ENCODE data around the gene KANSL1. TPM values are rescaled to one million over a fixed set of nuclear protein-coding genes. Genes with fewer than 3 reads are reported as not detected.

Gene KANSL1
- polyA plus RNA-seq, 2 donors = 14.6 to 25.4 TPM

DNA sequence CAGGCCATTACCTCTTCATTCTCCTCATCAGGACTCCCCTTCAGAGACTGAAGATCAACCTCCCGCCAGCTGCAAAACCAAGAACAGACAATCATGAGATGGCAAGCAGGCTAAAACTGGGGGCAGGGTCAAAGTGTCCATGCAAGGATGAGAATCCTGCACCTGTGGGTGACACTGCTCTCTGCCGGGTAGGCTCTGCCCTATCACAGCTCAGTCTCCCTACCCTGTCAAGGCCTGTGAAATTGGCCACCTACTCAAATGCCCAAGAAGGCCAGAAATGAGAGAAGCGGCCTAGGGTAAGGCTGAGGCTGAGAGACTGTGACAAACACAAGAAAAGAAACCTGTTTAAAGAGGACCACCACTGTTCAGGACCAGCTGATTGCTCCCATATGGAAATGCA, 159.8 kb downstream of the KANSL1 start:
- WGBS, 2 donors = 88 to 97% methylated on average over 3 of the region's 3 CpGs
- H3K27ac ChIP-seq (ENCODE audit: low read depth in 2 of 2, low read length in 1 of 2) = no peak overlapping the region
- no peaks in the 10 kb centered on the region for H3K4me1 ChIP-seq (ENCODE audit: control insufficient read depth in 2 of 2, insufficient read depth in 2 of 2, low read length in 1 of 2)
- no peak overlapping the region for H3K4me3 ChIP-seq (ENCODE audit: low read depth in 1 of 2, low read length in 2 of 2)
- no peaks in the 10 kb centered on the region for H3K9me3 ChIP-seq (ENCODE audit: control insufficient read depth in 2 of 2, insufficient read depth in 1 of 2, low read depth in 1 of 2, low read length in 1 of 2)
- H3K27me3 ChIP-seq (ENCODE audit: control insufficient read depth in 1 of 2, insufficient read depth in 2 of 2, low read length in 2 of 2) = no peaks in the 10 kb centered on the region
- peaks cover 21 to 48% of the 10 kb centered on the region in 2 donors for H3K36me3 ChIP-seq (ENCODE audit: control insufficient read depth in 2 of 2, insufficient read depth in 2 of 2, low read length in 1 of 2)

DNA sequence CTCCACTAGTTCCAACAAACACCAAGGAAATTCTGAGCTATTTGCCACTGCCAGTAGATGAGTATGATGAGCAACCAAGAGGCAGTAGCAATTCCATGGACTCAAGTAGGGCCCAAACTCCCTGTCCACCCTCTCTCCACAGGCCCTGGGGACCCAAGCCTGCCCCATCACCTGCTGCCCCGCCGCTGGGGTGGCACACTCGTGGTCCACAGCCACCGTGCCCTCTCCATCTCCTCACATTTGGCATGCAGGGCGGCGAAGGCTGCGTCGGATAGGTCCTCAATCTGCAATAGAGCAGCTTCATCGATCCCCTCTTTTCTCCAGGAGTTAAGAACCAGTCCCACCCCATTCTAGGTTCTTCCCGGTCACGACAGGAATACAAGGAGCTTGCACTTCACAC, 160.3 kb downstream of the KANSL1 start:
- WGBS, 2 donors = 94 to 96% methylated on average over 11 of the region's 11 CpGs
- H3K27ac ChIP-seq (ENCODE audit: low read depth in 2 of 2, low read length in 1 of 2) = no peak overlapping the region
- no peak overlapping the region for H3K4me3 ChIP-seq (ENCODE audit: low read depth in 1 of 2, low read length in 2 of 2)
- no peaks in the 10 kb centered on the region for H3K27me3 ChIP-seq (ENCODE audit: control insufficient read depth in 1 of 2, insufficient read depth in 2 of 2, low read length in 2 of 2)
- no peaks in the 10 kb centered on the region for H3K4me1 ChIP-seq (ENCODE audit: control insufficient read depth in 2 of 2, insufficient read depth in 2 of 2, low read length in 1 of 2)
- no peaks in the 10 kb centered on the region for H3K9me3 ChIP-seq (ENCODE audit: control insufficient read depth in 2 of 2, insufficient read depth in 1 of 2, low read depth in 1 of 2, low read length in 1 of 2)
- peaks cover 16 to 45% of the 10 kb centered on the region in 2 donors for H3K36me3 ChIP-seq (ENCODE audit: control insufficient read depth in 2 of 2, insufficient read depth in 2 of 2, low read length in 1 of 2)

DNA sequence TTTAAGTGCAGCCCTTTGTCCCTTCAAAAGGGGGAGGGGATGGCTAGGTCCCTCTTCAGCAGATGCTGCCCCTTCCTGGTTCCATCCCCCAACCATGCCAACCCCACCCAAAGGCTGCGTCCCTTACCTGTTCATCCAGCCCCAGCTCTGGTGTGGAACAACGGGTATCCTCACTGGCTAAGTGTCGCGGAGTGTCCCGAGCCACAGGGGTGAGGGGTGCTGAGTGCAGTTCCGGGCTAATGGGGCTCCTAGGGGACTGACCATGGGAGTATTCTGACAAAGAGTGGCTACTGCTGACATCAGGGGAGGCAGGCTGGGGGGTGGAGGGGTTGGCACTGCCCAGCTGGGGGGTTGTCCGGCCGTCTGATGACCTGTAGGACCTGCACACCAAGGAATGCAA, 161.3 kb downstream of the KANSL1 start:
- Histone ChIP-seq H3K36me3 (ENCODE audit: control insufficient read depth in 2 of 2, insufficient read depth in 2 of 2, low read length in 1 of 2) (peaks cover 14 to 42% of the 10 kb centered on the region in 2 donors), H3K4me3 (ENCODE audit: low read depth in 1 of 2, low read length in 2 of 2) (no peak overlapping the region), H3K4me1 (ENCODE audit: control insufficient read depth in 2 of 2, insufficient read depth in 2 of 2, low read length in 1 of 2) (no peaks in the 10 kb centered on the region), H3K9me3 (ENCODE audit: control insufficient read depth in 2 of 2, insufficient read depth in 1 of 2, low read depth in 1 of 2, low read length in 1 of 2) (no peaks in the 10 kb centered on the region), H3K27me3 (ENCODE audit: control insufficient read depth in 1 of 2, insufficient read depth in 2 of 2, low read length in 2 of 2) (no peaks in the 10 kb centered on the region), H3K27ac (ENCODE audit: low read depth in 2 of 2, low read length in 1 of 2) (no peak overlapping the region)
- WGBS, 2 donors = 84 to 93% methylated on average over 8 of the region's 8 CpGs

- Histone ChIP-seq H3K27ac (ENCODE audit: low read depth in 2 of 2, low read length in 1 of 2) (no peak overlapping the region), H3K36me3 (ENCODE audit: control insufficient read depth in 2 of 2, insufficient read depth in 2 of 2, low read length in 1 of 2) (peaks cover 16 to 41% of the 10 kb centered on the region in 2 donors), H3K9me3 (ENCODE audit: control insufficient read depth in 2 of 2, insufficient read depth in 1 of 2, low read depth in 1 of 2, low read length in 1 of 2) (no peaks in the 10 kb centered on the region), H3K4me1 (ENCODE audit: control insufficient read depth in 2 of 2, insufficient read depth in 2 of 2, low read length in 1 of 2) (no peaks in the 10 kb centered on the region), H3K27me3 (ENCODE audit: control insufficient read depth in 1 of 2, insufficient read depth in 2 of 2, low read length in 2 of 2) (no peaks in the 10 kb centered on the region), H3K4me3 (ENCODE audit: low read depth in 1 of 2, low read length in 2 of 2) (no peak overlapping the region)
- 92 to 96% methylated on average over 16 of the region's 16 CpGs for WGBS, 2 donors
Observed at GRCh38 chr17:46031440-46031839, 161.8 kb downstream of the KANSL1 start.

- H3K27ac ChIP-seq (ENCODE audit: low read depth in 2 of 2, low read length in 1 of 2) = no peak overlapping the region
- no peak overlapping the region for H3K4me3 ChIP-seq (ENCODE audit: low read depth in 1 of 2, low read length in 2 of 2)
- peaks cover 19 to 46% of the 10 kb centered on the region in 2 donors for H3K36me3 ChIP-seq (ENCODE audit: control insufficient read depth in 2 of 2, insufficient read depth in 2 of 2, low read length in 1 of 2)
- 82 to 85% methylated on average over 3 of the region's 3 CpGs for WGBS, 2 donors
- no peaks in the 10 kb centered on the region for H3K27me3 ChIP-seq (ENCODE audit: control insufficient read depth in 1 of 2, insufficient read depth in 2 of 2, low read length in 2 of 2)
- no peaks in the 10 kb centered on the region for H3K9me3 ChIP-seq (ENCODE audit: control insufficient read depth in 2 of 2, insufficient read depth in 1 of 2, low read depth in 1 of 2, low read length in 1 of 2)
- no peaks in the 10 kb centered on the region for H3K4me1 ChIP-seq (ENCODE audit: control insufficient read depth in 2 of 2, insufficient read depth in 2 of 2, low read length in 1 of 2)
Observed at GRCh38 chr17:46030752-46031151, 162.5 kb downstream of the KANSL1 start.

DNA sequence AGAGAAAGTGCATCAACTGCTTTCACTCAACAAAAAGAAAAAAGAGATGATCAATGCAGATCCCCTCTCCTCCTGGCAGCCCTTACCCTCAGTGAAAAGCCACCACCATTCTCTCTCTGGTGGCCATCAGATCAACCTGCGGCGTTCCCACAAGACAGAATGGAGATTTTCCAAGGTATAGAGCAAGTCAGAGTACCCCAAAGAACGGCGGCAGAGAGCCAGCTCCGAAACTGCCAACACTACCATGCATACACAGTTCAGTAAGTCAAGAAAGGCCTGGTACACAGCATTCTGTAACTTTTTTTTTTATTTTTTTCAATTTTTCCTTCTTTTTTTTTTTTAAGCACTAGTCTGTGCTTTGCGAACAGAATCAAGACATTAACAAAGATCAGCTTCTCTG, 163.6 kb downstream of the KANSL1 start:
- peaks cover 19 to 55% of the 10 kb centered on the region in 2 donors for H3K36me3 ChIP-seq (ENCODE audit: control insufficient read depth in 2 of 2, insufficient read depth in 2 of 2, low read length in 1 of 2)
- 94 to 96% methylated on average over 6 of the region's 6 CpGs for WGBS, 2 donors

DNA sequence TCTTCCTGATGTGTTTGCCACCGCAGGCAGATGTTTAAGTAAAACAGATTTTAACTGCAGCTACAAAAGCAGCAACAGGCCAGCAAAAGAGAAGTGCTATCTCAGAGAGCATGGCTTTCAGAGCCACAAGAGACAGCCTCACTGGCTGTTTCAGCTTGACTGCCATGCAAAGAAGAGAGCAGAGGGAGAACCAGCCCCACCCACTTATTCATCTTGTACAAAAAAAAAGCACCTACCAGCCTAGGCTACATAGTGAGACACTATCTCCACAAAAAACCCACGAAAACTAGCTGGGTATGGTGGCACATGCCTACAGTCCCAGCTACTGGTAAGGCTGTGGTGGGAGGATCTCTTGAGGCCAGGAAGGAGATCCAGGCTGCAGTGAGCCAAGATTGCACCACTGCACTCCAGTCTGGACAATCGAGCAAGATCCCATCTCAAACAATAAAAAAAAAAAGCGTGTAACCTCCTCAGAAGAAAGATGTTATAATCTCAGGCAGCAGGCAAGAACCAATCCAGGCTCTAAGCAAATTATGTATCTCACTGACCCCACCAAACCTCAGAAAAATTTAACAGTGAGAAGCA, 164.2 kb downstream of the KANSL1 start:
- H3K27ac ChIP-seq (ENCODE audit: low read depth in 2 of 2, low read length in 1 of 2) = no peak overlapping the region
- no peaks in the 10 kb centered on the region for H3K27me3 ChIP-seq (ENCODE audit: control insufficient read depth in 1 of 2, insufficient read depth in 2 of 2, low read length in 2 of 2)
- peaks cover 19 to 54% of the 10 kb centered on the region in 2 donors for H3K36me3 ChIP-seq (ENCODE audit: control insufficient read depth in 2 of 2, insufficient read depth in 2 of 2, low read length in 1 of 2)
- no peaks in the 10 kb centered on the region for H3K9me3 ChIP-seq (ENCODE audit: control insufficient read depth in 2 of 2, insufficient read depth in 1 of 2, low read depth in 1 of 2, low read length in 1 of 2)
- no peak overlapping the region for H3K4me3 ChIP-seq (ENCODE audit: low read depth in 1 of 2, low read length in 2 of 2)
- 66 to 68% methylated on average over 4 of the region's 4 CpGs for WGBS, 2 donors
- H3K4me1 ChIP-seq (ENCODE audit: control insufficient read depth in 2 of 2, insufficient read depth in 2 of 2, low read length in 1 of 2) = no peaks in the 10 kb centered on the region

More for the DNA sequence above, 163.6 kb downstream of the KANSL1 start:
- H3K4me1 ChIP-seq (ENCODE audit: control insufficient read depth in 2 of 2, insufficient read depth in 2 of 2, low read length in 1 of 2) = no peaks in the 10 kb centered on the region
- no peaks in the 10 kb centered on the region for H3K9me3 ChIP-seq (ENCODE audit: control insufficient read depth in 2 of 2, insufficient read depth in 1 of 2, low read depth in 1 of 2, low read length in 1 of 2)
- no peak overlapping the region for H3K4me3 ChIP-seq (ENCODE audit: low read depth in 1 of 2, low read length in 2 of 2)
- H3K27ac ChIP-seq (ENCODE audit: low read depth in 2 of 2, low read length in 1 of 2) = no peak overlapping the region
- no peaks in the 10 kb centered on the region for H3K27me3 ChIP-seq (ENCODE audit: control insufficient read depth in 1 of 2, insufficient read depth in 2 of 2, low read length in 2 of 2)

DNA sequence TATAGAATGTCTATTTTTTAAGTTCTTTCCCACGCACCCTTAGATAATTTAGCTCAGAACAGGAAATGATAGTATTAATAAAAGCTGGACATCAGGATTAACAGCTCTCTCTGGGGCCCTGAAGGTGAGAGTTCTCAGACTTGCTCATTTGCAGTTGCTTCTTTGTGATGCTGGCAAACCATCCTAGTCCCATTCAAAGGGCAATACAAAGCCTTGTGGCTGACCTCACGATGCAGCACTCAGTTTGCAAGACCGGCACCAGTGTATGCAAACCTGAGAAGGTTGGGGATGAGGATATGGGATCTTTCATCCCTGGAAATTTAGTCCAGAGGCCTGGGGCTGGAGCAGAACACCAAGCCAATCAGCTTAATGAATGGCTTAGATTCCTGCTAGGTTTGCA, 164.9 kb downstream of the KANSL1 start:
- Histone ChIP-seq H3K36me3 (ENCODE audit: control insufficient read depth in 2 of 2, insufficient read depth in 2 of 2, low read length in 1 of 2) (peaks cover 16 to 50% of the 10 kb centered on the region in 2 donors), H3K9me3 (ENCODE audit: control insufficient read depth in 2 of 2, insufficient read depth in 1 of 2, low read depth in 1 of 2, low read length in 1 of 2) (no peaks in the 10 kb centered on the region)
- 79 to 83% methylated on average over 3 of the region's 3 CpGs for WGBS, 2 donors

GRCh38 chr17:46027976-46028325, 165.3 kb downstream of the KANSL1 start:
- H3K4me1 ChIP-seq (ENCODE audit: control insufficient read depth in 2 of 2, insufficient read depth in 2 of 2, low read length in 1 of 2) = no peaks in the 10 kb centered on the region
- peaks cover 12 to 46% of the 10 kb centered on the region in 2 donors for H3K36me3 ChIP-seq (ENCODE audit: control insufficient read depth in 2 of 2, insufficient read depth in 2 of 2, low read length in 1 of 2)
- no peaks in the 10 kb centered on the region for H3K27me3 ChIP-seq (ENCODE audit: control insufficient read depth in 1 of 2, insufficient read depth in 2 of 2, low read length in 2 of 2)
- no peak overlapping the region for H3K4me3 ChIP-seq (ENCODE audit: low read depth in 1 of 2, low read length in 2 of 2)
- H3K27ac ChIP-seq (ENCODE audit: low read depth in 2 of 2, low read length in 1 of 2) = no peak overlapping the region
- WGBS, 2 donors = 74 to 77% methylated on average over 4 of the region's 4 CpGs
- no peaks in the 10 kb centered on the region for H3K9me3 ChIP-seq (ENCODE audit: control insufficient read depth in 2 of 2, insufficient read depth in 1 of 2, low read depth in 1 of 2, low read length in 1 of 2)

More for the DNA sequence above, 164.9 kb downstream of the KANSL1 start:
- H3K4me1 ChIP-seq (ENCODE audit: control insufficient read depth in 2 of 2, insufficient read depth in 2 of 2, low read length in 1 of 2) = no peaks in the 10 kb centered on the region
- H3K27ac ChIP-seq (ENCODE audit: low read depth in 2 of 2, low read length in 1 of 2) = no peak overlapping the region
- H3K27me3 ChIP-seq (ENCODE audit: control insufficient read depth in 1 of 2, insufficient read depth in 2 of 2, low read length in 2 of 2) = no peaks in the 10 kb centered on the region
- H3K4me3 ChIP-seq (ENCODE audit: low read depth in 1 of 2, low read length in 2 of 2) = no peak overlapping the region
